SIG-M5 treated with dmso at 0.1 percent for 504 hours (cell line): ENCODE measurements around the gene SOX5.
"Not testable (repeated sequence)": the region's sequence is repeated elsewhere in the genome, so short reads cannot be mapped to it uniquely, and the experiment has no call there.

Source experiments
- DNase-seq: peaks from one replicate; lab custom pipeline; 2025; ENCODE audit not compliant: unreplicated experiment; lab: John Stamatoyannopoulos, UW

The SOX5 gene

DNA sequence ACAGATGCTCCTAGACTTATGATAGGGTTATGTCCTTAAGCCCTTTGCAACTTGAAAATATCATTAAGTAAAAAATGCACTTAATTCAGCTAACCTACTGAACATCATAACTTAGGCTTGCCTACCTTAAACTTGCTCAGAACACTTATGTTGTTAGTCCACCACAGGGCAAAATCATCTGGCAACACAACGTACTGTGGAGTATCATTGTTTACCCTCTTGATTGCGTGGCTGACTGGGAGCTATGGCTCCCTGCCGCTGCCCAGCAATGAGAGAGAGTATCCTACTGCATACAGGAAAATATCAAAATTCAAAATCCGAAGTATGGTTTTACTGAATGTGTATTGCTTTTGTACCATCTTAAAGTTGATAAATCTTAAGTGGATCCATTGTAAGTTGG is 105.5 kb downstream of the SOX5 start:
- no peak for DNase-seq

DNA sequence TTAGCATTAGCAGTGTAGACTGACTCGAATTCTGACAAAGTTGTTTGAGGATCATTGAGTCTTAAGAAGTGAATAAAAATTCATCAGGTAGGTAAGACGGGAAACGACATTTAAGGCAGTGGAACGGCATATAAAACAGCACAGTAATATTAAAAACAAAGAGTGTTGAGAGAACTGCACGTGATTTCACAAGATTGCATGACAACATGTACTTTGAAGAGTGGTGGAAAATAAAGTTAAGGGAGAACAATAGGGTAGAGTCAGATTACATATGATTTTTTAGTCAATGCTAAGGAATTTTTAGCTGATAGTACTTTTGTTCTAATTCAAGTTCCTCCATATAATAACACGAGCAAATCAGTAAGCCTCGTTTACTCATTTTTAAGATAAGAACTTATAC is 115.4 kb downstream of the SOX5 start:
- DNase-seq = no peak

DNA sequence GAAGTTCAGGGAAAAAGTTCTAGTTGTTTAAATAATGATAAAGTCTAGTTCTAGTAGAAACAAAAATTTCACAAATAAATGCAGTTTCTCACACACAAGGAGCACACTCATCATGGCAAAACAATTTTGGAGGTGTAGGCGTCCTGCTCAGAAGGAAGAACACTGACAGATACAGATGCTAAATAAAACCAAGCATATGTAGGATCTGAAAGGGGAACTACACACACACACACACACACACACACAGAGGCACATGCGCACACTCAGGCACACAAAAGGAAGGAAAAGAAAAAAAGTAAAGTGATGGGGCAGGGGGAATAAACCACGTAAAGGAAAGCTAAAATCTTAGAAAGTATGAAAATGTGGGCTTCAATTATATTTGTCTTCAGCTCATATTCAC is 117.7 kb downstream of the SOX5 start:
- DNase-seq = no peak

DNA sequence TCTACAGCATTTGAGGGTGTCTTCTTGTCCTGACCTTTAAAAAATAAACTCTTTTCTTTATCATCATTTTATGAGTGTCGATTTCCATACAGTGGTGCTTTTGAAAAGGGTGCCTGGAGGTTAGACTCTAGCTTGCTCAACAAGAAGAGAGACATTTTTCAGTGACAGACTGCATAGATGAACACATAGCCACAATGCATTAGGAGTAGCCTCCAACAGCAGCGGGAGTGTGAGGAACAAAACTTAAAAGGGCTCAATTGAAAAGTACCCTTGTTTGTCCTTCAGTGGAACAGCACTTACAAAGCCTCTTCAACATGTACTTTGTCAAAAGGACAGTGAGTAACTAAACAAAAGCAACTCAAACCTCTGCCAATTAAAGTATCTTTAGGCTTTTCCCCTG is 119.3 kb downstream of the SOX5 start:
- no peak for DNase-seq

DNA sequence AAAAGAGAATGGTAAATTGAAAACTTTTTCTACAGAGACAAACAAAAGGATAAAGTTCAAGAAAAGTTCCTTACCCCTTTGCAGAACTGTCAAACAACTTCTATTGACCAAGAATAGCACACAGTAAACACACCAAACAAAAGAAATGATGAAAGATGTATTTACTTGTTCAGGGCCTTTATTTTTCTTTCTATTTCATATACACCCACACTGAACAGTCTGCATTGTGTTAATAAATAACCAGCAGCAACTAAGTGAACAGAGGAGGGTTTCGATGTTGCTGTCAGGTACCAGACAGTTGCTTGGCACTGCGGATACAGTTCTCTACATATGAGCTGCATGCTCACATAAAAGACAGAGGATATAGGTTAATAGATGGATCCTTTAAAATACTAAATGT is 122.1 kb downstream of the SOX5 start:
- no peak for DNase-seq

DNA sequence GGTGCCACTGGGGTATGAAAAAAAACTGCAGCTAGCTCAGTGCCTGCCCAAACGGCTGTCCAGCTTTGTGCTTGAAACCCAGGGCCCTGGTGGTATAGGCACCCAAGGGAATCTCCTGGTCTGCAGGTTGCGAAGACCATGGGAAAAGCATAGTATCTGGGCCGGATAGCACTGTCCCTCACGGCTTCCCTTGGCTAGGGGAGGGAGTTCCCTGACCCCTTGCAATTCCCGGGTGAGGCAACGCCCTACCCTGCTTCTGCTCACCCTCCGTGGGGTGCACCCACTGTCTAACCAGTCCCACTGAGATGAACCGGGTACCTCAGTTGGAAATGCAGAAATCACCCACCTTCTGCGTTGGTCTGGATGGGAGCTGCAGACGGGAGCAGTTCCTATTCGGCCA is 124.3 kb downstream of the SOX5 start:
- DNase-seq = not testable (repeated sequence)

DNA sequence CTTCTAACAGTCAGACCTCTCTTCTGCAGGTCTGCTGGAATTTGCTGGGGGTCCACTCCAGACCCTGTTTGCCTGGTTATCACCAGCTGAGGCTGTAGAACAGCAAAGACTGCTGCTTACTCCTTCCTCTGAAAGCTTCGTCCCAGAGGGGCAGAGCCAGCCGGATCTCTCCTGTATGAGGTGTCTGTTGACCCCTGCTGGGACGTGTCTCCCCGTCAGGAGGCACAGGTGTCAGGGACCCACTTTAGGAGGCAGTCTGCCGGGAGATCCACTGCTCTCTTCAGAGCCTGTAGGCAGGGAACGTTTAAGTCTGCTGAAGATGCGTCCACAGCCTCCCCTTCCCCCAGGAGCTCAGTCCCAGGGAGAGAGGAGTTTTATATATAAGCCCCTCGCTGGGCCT is 125.1 kb downstream of the SOX5 start:
- no peak for DNase-seq

DNA sequence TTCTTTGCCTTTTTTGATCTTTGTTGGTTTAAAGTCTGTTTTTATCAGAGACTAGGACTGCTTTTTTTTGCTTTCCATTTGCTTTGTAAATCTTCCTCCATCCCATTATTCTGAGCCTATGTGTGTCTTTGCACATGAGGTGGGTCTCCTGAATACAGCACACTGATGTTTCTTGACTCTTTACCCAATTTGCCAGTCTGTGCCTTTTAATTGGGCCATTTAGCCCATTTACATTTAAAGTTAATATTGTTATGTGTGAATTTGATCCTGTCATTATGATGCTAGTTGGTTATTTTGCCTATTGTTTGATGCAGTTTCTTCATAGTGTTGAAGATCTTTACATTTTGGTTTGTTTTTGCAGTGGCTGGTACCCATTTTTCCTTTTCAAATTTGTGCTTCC is 126.6 kb downstream of the SOX5 start:
- not testable (repeated sequence) for DNase-seq

DNA sequence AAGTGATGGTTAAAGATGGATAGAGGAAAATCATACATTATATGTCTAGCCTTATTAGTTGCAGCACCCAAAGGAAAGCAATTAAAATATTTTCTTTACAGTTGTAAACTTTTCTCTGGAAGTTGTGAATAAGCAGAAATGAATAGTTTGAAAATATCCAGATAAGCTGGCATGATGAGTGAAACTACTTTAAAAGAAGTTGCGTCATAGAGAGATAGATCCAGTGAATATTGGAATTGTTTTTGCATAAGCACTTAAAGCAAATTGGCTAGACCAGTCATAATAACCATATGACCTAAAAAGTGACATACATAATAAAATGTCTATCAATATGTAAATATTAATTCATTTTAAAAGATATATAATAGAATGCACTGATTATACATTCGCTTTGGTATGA is 132.1 kb downstream of the SOX5 start:
- DNase-seq = no peak

DNA sequence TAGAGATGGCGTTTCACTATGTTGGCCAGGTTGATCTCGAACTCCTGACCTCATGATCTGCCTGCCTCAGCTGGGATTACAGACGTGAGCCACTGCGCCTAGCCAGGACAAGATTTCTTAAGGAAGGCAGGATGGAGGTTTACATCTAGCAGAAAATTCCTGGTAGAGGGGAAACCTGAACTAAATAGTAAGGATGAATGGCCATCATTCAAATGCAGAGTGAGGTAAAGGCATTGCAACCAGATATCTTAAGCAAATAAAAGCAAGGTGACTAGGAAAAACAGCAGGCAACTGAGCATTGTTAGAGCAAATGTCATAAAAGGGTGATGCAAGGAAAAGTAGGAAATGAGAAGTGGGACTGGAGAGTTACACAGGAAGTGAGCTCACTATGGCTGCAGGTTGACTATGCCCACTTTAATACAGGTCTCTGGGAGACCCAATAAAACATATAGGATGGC is 133.0 kb downstream of the SOX5 start:
- DNase-seq = no peak

DNA sequence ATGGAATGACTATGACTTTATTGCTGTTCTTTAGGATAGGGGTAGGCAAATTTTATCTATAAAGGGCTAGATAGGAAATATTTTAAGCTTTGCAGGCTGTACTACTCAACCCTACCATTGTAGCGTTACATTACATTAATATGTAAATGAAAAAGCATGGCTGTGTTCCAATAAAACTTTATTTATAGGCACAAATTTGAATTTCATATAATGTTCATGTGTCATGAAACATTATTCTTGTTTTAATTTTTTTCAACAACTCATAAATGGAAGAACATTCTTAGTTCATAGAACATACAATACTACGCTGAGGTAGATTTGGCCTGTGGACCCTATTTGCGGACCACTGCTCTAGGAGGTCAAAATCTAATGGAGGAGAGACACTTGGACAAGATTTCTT is 133.7 kb downstream of the SOX5 start:
- no peak for DNase-seq

DNA sequence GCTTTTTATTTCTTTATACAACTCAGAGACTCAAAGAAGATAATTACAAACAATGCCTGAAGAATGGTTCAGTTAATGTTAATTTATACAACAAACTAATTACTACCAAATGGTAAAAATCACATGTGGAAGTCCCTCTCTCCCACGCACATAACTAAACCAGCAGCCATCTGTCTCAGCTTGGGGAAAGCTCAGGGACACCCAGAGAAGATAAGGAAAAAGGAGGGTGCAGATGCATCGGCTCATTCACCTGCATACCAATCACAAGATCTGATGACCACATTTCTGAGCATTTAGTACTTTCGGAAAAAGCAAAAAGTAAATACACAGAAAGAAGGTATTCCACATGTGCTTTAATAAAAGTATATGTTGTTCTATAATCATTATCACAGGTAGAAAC is 136.3 kb downstream of the SOX5 start:
- DNase-seq = no peak

DNA sequence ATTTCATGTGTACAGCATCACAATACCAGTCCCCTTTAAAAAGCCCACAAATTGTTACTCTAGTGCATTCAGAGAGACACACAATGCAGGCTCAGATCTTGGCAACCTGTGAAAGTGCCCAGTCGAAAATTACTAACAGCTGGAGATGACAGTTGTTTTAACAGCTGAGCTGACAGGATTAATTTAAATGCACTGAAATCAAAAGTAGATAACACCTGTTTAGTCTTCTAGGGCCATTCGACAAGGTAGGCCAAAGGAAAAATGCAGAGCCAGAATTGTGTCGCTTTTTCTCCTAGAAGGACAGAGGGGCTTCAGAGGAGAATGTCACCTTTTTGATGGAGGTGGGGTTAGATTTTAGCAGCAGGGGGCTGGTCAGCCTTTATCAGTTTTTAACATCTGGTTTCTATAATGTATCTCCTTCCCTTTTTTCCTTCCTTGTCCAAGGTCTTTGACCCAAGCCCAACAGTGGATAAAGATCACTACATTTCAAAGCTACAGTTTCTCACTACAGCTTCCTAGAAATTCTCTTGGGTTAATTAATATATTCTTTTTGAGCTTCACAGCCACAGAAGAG is 139.1 kb downstream of the SOX5 start:
- DNase-seq = no peak

DNA sequence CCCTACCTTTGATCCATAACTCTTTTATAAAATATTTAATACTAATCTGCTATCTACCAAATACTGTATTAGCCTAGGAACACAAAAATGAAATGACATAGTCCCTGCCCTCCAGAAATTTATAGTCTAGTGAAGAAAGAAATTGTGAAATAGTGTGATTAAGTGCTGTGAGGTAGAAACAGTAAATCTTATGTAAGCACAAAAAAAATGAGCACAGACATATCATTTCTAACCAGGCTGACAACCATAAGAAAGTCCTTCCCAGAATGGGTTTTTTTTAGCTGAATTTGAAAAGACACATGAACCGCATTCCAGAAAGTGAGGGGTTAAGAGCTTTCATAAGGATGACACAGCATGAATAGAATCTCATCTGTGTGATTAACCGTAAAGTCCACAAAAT is 145.9 kb downstream of the SOX5 start:
- no peak for DNase-seq

DNA sequence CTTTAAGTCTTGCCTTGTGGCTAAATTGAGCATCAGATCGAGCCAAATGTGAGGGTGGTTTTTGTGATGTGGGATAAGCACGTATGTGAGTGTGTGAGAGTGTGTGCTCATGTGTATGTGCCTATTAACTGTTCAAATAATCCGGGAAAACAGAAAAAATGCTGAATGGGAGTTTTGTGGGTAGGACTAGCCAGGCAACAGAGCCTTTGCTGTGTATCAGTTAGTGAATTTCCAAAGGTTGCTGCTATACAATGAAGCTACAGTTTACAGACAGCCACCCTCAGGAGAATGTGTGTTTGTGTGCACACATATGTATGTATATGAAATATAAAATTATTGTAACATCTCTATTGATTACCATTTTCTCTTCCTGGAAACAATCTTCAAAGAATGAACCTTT is 154.0 kb downstream of the SOX5 start:
- DNase-seq = no peak

DNA sequence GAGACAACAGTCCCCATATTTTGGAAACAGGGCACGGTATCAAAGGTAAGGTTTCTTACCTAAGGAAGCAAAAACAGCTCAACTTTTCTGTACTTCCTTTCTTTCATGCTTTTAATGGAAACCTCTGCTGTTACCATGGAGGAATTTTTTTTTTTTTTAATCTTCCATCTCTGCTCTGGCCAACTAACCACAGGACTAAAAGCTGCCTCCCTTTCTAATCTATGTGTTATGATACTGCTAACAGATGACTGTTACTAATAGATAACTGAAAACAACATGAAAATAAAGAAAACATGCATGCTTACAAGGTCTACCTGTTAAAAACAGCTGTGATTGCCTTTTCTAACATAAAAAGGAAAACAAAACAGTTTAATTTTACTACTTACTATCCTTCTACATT is 168.4 kb downstream of the SOX5 start:
- DNase-seq = no peak

DNA sequence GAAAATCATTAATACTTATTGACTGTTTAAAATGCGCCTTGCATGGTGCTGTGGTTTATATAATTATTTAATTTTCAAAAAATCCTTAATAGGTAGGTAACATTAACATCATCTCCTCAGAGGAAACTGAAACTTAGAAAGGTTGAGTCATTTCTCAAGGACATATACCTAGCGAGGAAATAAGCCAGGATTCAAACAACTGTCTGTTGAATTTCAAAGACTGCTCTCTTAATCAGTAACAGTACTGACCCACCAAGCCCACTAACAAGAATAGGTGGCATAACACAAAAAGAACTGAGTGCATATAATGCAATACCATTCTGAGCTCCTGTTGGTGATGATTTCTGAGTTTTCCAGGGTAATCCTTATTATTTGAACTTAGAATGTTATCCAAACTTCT is 174.3 kb downstream of the SOX5 start:
- DNase-seq = no peak

DNA sequence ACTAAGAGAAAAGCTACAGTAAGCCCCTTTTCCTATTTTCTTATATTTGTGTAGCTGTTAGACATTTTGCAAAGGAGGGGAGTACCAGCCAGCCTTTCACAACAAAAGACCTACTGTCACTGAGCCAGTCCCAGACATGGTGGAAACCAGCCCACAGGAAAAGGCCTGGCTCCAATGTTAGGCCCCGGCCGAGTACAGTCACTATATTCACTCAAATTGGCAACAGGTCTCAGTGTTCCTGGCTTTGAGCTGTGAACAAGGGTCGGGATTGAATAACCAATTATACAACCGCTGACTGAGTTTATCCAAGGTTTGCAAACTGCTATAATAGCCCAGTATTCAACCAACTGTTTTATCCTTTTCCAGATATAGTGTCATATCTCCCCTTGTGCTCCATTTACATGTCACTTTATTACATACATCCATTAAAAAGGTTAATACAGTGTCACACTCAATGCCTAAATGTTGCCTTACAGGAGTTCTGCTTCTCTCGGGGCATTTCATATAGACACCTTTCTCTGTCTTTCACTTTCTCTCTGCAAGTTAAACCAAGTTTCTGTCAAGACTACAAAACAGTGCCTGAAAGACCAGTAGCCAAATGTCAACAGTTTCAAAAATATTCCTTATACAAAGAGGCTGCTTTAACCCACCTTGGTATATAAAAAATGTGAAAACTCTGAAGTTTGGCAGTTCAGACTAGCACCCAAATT is 178.1 kb downstream of the SOX5 start:
- DNase-seq = no peak

DNA sequence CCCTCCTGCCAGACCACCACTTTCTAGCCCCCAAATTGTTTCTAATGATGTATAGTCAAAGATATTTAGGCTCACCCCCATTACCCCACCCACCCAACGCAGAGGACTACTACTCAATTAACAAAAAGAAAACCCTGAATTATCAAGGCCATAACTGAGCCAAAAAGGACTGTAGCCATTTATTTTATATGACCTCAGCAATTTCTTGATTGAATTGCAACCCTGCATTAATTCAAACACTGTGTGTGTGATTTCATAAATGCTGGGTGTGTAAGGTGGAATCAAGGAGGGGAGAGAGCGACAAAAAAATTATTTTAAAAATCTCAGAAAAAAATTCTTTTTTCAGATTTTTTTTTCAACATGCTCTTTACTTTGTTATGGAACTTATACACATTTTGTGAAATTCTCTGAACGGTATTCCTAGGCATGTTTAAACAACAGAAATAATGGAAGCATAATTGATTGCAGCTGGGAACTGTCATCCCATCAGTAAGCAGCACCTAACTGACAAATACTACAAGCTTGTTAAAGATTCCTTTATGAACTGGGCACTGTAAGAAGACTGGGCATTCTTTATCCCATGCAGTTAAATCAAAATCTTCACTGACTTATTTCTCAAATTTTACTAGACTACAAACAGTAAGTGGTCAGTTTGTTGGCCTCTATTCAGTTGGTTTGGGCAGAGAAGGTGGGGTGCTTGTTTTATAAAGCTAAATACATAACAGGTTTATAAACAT is 179.1 kb downstream of the SOX5 start:
- no peak for DNase-seq

DNA sequence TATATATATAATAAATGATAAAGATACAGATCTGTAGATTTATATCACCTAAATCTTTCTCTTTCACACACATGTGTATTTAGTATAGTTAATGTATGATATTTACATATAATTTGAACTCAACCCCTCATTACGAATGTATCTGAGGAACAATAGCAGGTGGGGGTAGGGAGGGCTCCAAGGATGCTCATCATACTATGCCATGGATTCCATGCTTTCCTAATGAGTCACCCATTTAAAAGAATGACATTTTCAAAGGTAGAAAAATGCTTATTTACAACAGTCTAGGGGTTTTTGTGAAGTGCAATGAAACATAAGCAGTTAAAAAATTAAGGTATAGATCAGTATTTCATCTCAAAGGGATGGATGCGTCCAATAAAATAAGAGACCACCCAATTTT is 181.6 kb downstream of the SOX5 start:
- no peak for DNase-seq

DNA sequence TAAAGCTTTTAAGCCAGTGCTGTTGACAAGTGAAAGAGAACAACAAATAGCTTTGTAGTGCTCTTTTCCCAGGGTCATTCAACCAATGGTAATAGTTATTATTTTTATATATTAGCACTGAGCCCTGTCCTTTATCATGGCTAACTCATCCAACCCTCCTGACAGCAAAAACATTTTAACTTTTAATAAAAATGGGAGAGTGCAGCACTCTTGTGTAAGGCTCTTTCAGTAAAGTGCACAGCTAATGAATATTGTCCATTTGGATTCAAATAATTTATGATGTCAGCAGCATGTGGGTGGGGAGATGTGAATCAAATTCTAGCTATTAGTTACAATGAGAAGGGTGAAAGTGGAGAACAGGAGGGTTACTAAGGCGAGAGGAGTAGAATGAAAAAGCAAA is 185.7 kb downstream of the SOX5 start:
- DNase-seq = no peak

DNA sequence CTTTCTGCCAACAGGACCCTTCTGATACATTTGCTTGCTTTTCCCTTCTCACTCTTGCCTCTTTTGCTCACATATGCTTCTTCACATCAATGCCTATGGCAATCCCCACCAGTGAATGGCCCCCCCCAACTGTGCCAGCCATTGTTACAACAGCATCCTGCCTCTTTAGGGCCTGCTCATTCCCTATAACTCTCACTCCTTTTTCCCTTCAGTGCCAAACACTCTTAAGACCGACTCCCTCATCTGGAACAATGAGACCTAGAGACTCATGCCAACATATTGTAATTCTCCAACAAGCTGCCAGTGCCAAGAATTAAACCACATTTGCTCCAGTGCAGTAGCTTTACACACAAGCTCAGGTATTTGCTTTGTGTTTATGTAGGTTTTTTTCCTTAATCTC is 189.0 kb downstream of the SOX5 start:
- no peak for DNase-seq
